Measurements from ENCODE around the gene ZNF274.
"Not testable (repeated sequence)": the region's sequence is repeated elsewhere in the genome, so short reads cannot be mapped to it uniquely, and the experiment has no call there.

Gene ZNF274

GRCh38 chr19:58213075-58213369 lies 30.2 kb downstream of the ZNF274 start:
- no peak for DNase-seq

GRCh38 chr19:58217069-58217481 lies 34.2 kb downstream of the ZNF274 start:
- no peak for DNase-seq

GRCh38 chr19:58217607-58218391 lies 34.9 kb downstream of the ZNF274 start:
- no peak for DNase-seq

- peak; percentile 31 for DNase-seq
These were observed 36.0 kb downstream of the ZNF274 start for GRCh38 chr19:58218899-58219298.

GRCh38 chr19:58227964-58228584 lies 45.2 kb downstream of the ZNF274 start:
- DNase-seq: no peak

- DNase-seq: peak; percentile 78
These were observed 45.9 kb downstream of the ZNF274 start, which contains the start of gene ZNF544 for GRCh38 chr19:58228585-58229254. Gene ZNF544 (plus strand): TSS chr19:58228914. CDS start chr19:58244024, 15,110 bp downstream.

GRCh38 chr19:58229255-58229639 lies 46.4 kb downstream of the ZNF274 start:
- peak; percentile 29 for DNase-seq

- no peak for DNase-seq
These were observed 54.5 kb downstream of the ZNF274 start for GRCh38 chr19:58237324-58237723.

GRCh38 chr19:58243351-58243750 lies 60.5 kb downstream of the ZNF274 start:
- DNase-seq: no peak

GRCh38 chr19:58248886-58249285 lies 66.0 kb downstream of the ZNF274 start:
- no peak for DNase-seq

GRCh38 chr19:58252102-58252685 lies 69.3 kb downstream of the ZNF274 start:
- no peak for DNase-seq

GRCh38 chr19:58258259-58258658 lies 75.4 kb downstream of the ZNF274 start:
- not testable (repeated sequence) for DNase-seq

- DNase-seq: no peak
These were observed 78.7 kb downstream of the ZNF274 start for GRCh38 chr19:58261600-58261967.

GRCh38 chr19:58261968-58262921 lies 79.4 kb downstream of the ZNF274 start:
- no peak for DNase-seq

- DNase-seq: no peak
These were observed 80.0 kb downstream of the ZNF274 start for GRCh38 chr19:58262922-58263296.
